HG03442 (cell line): ENCODE measurements around the gene EML6.
"Not testable (repeated sequence)": the region's sequence is repeated elsewhere in the genome, so short reads cannot be mapped to it uniquely, and the experiment has no call there.

Source experiments
- ATAC-seq: cut with Tn5 transposase; IDR thresholded peaks from one replicate; pipeline ENCODE4 v1.9.1; 2021; ENCODE audit warnings: mild to moderate bottlenecking, moderate library complexity; ENCODE audit not compliant: unreplicated experiment

The EML6 gene

DNA sequence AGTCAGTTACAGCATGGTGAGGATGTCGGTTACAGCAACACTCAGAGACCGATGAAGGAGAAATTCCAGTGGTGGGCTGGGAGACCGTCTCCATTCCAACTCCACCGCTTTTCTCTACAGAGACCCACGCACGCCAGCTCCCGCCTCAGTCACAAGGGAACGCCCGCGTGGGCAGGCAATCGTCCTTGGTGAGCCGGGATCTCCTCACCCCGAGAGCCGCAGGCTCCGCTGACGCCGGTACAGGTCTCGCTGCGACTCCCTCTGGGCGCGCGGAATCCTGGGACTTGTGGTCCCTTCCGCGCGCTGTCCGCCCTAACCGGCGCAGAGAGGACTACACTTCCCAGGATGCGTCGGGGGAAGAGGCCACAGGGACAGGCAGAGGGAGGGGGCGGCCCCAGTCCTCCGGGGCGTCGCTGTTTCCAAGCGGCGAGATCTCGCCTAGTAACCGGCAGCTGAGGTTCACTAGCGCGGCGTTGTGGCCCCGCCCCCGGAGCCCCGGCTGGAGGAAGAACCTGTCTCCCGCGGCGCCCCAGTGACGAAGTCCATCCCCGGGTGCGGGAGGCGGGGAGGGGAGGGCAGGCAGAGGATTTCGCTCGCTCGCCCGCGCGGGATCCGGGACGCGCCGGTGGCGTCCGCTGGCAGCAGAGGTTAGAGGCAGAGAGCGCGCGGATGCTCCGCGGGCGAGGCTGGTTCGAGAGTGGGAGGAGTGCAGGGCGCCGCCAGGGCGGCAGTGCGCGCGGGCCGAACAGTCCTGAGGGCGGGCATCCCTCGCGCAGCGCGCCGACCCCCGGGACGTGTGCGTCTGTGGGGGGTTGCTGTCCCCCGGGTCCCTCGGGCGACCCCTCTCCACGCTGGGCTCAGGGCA lies at the start of gene EML6:
EML6 (plus strand) TSS at position 532 of the 865 bp plus-strand sequence. CDS start 1,400 bp downstream, outside the sequence.
- ATAC-seq, result peak; percentile 99

DNA sequence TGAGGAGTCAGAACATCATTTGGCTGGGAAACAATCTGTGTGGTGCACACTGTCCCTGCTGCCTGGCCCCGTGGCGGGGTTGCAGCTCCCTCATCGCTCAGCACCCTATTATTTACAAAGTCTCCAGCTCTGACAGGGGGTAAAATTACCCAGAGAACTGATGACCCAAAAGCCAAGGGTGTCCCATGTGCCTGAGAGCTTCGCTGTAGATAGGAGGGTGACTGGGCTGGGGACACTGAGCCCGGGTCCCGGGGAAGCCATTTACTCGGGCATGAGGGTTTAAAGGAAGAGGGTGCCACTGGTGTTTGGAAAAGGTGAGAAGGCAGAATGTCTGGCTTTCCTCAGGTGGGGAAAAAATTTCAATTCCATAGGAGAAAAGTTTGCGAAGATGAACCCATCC lies 48.2 kb upstream of the EML6 start:
- no peak for ATAC-seq

DNA sequence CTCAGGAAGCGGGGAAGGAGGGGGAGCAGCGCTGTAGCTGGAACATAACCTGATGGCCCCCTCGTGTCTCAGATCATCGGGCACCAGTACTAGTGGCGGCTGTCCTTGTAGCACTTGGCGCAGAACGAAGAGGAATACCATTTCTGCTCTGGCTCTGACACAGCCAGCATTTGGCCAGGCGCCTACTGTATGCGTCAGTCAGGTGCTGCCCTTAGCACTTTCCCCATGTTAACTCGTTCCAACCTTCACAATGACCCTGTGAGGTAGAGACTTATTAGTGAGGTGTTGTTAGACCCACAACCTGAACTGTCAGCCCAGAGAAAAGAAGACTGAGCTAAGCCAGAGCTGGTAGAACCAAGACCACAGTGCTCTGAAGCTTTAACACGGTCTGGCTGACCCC lies 47.7 kb upstream of the EML6 start:
- ATAC-seq, result no peak

DNA sequence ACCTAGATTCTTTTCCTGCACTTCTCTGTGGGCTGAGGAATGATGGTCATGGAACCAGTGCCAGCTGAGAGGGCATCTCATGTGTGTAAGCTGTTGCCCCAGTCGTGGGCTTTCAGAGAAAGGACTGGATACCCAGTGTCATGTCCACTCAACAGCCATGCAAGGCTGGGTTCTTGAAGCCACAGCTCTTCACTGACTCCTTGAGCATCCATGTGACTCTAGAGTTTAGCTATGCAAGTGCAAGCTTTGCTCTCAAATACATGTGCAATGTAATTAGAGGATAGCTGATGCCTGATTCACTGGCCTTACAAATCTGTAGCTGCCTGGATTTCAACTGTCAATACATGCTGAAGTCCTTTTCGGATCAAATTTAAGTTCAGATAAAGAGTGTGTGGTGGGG lies 46.8 kb upstream of the EML6 start:
- ATAC-seq, result no peak

DNA sequence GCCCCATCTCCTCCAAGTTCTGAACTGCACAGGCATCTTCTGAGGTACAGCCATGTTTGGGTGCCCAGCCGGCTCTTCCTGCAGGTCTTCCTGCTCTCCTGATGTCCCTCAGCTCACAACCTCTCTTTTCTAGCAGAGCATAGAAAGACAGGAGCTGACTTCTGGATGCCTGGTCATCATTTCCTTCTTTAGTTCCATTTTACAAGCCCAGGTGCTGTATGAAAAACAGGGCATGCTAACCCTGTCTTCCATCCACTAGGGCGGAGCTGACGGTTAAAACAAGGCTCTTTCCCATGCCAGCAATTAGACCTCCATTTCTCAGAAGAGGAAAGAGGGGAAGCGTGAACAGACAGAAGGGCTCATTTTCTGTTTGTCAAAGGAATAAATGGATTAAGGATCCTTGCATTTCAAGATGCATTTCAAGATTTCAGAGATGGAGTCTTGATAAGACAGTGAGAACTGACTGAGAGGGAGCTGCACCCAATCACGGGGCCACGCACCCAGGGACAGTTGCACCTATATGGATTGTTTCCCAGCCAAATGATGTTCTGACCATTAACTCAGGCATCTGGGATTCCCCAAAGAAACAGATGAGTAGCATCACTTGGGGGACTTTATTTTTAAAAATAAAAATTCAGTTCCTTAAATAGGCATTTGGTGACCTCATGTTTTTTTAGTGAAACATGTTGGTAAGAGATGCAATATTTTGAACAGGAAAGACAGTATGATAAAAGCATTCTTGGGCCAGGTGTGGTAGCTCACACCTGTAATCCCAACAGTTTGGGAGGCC lies 45.8 kb upstream of the EML6 start:
- peak; percentile 27 for ATAC-seq

DNA sequence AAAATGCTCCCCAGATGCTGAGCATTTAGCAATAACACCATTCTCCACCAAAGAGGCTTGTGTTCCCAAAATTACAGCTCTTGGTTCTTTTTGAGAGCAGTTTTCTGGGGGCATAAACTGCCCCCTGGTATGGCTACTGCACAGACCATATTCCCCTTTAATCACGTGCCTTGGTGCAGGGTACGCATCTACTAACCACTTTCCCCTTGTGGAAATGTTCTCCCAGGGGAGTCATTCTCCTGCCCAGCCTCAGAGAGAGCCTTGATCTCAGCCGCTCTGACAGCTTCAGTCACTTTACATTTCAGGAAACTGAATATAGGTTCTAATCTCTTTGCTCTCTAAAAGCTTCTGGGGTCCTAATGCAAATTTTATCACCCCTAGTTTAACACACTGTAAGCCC lies 44.7 kb upstream of the EML6 start:
- ATAC-seq, result no peak

DNA sequence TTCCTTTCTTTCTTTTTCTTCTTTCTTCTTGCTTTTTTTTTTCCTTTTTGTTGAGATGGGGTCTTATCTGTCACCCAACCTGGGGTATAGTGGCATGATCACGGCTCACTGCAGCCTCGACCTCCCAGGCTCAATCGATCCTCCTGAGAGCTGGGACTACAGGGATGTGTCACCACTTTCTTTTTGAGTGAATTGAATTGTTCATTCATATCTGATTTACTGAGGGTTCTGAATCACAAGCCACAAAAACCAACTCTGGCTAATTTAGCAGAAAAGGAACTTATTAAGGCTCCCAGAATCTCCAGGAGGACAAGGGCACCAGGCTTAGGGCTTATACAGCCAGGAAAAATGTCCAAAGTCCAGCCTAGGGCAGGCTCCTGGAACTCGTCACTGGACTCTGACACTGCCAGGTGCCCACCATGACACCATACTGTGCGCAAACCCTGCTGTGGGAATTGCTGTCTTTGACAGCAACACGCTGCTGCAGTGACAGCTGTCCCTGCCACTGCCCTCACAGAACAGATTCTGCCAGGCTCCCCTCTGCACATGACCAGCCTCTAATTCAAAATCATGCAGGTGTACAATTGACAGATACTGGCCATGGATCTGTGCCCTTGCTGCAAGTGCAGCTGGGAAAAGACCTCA lies 42.9 kb upstream of the EML6 start:
- peak; percentile 78 for ATAC-seq

DNA sequence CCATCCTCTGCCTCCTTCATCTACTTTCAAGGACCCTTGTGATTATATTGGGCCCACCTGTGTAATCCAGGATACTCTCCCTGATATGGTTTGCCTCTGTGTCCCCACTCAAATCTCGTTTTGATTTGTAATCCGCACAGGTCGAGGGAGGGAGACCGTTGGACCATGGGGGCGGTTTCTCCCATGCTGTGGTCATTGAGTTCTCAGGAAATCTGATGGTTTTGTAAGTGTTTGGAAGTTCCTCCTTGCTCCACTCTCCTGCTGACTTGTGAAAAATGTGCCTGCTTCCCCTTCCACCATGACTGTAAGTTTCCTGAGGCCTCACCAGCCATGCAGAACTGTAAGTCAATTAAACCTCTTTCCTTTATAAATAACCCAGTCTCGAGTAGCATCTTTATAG lies 42.0 kb upstream of the EML6 start:
- ATAC-seq, result no peak

DNA sequence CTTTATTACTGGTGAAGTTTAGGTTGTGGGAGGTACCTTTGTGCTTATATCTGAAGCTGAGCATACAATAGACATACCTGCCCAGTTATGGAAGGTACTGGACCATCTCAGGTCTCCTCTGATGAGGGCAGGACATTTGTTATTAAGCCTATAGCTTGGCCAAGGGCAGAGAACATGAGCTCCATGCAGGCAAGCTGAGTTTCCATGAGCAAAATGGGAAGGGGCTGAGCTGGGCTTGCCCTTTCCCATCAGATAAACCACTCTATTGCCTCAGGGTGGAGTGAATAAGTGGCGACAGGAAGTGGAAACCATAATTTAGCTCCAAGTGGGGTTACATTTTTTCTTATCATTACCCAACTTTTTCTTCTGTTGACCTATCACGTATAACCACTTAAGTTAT lies 39.9 kb upstream of the EML6 start:
- no peak for ATAC-seq

DNA sequence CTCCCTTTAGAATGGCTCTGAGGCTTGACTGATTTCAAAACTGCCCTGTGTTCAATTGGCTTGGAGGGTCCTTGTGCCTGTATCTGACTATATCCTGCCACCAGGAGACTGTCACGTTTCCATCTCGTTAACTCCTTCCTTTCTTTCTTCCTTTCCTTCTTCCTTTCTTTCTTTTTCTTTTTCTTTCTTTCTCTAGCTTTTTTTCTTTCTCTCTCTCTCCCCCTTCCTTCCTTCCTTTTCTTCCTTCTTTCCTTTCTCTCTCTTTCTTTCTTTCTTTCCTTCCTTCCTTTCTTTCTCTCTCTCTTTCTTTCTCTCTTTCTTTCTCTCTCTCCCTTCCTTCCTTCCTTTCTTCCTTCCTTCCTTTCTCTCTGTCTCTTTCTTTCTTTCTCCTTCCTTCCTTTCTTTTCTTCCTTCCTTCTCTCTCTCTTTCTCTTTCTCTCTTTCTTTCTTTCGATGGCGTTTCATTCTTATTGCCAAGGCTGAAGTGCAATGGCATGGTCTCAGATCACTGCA lies 38.1 kb upstream of the EML6 start:
- no peak for ATAC-seq

DNA sequence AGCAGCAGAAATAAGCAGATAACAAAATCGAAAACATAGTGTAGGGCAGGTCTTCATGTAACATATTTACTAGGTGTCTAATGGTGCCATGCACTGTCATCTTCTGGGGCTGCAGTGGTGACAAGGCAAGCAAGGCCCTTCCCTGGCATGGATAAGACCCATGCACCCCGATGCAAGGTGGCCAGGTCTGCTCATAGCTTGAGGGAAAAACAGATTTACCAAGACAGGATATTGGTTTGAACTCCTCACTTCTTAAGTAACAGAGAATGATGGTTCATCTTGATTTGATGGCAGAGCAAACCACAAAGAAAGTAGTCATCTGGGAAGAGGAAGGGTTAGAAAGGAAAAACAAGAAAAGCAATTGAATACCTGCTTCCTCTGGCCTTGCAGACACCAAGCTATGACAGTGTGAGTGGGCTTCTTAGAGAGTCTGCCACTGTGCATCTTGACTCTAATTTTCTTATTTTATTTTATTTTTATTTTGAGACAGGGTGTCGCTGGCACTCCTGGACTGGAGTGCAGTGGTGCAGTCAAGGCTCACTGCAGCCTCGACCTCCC lies 35.8 kb upstream of the EML6 start:
- no peak for ATAC-seq

DNA sequence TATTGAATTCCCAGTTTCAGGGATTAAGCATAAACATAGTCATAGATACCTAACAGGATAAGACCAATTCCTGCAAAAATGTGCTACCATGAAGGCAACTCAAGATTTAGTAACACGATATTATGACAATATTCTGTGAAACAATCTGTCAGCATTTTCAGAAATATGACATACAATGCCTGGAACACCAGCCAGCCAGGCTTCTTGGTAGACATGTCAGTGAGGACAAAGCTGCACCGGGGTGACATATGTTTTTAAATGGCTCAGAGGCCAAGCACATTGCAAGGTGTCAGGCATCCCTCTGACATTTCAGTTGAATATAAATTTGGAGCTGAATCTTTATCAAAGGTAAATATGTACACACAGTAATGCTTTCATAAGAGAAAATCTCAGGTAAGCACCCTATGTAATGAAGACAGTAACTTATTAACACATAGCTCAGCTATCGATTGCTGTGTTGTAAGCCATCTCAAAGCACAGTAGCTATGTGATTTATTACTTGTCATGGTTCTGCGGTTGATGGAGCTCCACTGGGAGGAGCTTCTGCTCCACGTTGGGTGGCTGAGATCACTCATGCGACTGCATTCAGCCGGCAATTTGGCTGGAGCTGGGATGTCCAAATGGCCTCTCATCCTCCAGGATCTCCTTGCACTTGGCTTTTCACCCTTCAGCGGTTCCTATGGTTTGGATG lies 31.9 kb upstream of the EML6 start:
- no peak for ATAC-seq

DNA sequence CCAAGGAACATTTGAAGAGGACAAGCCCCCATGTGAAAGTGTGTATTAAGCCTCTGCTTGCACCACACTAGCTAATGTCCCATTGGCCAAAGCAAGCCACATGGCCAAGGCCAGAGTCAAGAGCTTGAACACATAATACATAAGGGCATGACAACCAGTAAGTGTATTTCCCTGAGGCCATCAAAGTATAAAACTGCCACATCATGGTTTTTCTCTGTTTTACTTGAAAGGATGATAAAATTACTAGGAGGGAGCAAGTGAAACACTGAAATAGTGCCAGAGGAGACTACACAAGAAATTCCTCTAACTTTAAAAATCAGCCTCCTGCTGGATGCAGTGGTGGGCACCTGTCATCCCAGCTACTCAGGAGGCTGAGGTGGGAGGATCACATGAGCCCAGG lies 30.9 kb upstream of the EML6 start:
- ATAC-seq, result no peak

DNA sequence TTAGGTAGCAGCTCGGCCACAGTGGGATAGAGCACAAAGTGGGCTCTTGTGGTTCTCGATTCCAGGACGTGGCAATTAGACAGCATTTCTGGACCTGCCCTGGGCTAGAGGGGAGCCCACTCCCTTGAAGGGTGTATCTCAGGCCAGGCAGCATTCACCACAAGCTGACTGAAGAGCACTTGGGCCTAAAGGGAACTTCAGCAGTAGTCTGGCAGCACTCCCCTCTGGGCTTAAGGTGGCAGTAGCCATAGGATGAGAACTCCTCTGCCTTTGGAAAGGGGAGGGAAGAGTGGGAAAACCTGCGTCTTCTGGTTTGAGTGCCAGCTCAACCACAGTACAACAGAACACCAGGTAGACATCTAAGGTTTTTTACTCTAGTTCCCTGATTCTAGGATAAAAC lies 28.1 kb upstream of the EML6 start:
- no peak for ATAC-seq

DNA sequence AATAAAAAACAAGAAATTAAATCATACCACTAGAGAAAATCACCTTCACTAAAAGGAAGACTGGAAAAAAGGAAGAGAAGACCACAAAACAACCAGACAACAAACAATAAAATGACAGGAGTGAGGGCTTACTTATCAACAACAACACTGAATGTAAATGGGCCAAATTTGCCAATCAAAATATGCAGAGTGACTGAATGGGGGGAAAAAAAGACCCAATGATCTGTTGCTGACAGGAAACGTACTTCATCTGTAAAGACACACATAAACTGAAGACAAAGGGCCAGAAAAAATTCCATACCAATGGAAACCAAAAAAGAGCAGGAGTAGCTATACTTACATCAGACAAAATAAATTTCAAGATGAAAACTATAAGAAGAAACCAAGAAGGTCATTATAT lies 25.5 kb upstream of the EML6 start:
- ATAC-seq, result no peak

DNA sequence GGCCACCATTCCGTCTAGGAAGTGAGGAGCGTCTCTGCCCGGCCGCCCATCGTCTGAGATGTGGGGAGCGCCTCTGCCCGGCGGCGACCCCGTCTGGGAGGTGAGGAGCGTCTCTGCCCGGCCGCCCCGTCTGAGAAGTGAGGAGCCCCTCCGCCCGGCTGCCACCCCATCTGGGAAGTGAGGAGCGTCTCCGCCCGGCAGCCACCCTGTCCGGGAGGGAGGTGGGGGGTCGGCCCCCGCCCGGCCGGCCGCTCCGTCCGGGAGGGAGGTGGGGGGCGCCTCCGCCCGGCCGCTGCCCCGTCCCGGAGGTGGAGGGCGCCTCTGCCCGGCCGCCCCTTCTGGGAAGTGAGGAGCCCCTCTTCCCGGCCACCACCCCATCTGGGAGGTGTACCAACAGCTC lies 24.5 kb upstream of the EML6 start:
- not testable (repeated sequence) for ATAC-seq

DNA sequence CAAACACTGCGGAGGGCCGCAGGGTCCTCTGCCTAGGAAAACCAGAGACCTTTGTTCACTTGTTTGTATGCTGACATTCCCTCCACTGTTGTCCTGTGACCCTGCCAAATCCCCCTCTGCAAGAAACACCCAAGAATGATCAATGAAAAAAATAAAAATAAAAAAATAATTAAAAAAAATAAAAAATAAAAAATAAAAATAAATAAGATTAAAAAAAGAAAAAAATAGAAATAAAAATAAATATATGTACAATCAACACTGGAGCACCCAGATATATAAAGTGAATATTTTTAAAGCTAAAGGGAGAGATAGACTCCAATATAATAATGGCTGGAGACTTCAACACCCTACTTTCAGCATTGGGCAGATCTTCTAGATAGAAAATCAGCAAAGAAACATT lies 23.8 kb upstream of the EML6 start:
- no peak for ATAC-seq

DNA sequence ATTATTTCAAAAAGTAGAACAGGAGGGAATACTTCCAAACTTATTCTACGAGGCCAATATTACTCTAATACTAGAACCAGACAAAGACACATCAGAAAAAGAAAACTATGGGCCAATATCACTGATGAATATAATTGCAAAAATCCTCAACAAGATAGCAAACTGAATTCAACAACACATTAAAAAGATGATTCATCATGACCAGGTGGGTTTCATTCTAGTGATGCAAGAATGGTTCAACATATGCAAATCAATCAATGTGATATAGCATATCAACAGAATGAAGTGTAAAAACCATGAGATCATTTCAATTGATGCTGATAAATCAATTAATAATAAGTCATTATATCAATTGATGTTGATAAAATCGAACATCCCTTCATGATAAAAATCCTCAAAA lies 22.4 kb upstream of the EML6 start:
- ATAC-seq, result no peak

DNA sequence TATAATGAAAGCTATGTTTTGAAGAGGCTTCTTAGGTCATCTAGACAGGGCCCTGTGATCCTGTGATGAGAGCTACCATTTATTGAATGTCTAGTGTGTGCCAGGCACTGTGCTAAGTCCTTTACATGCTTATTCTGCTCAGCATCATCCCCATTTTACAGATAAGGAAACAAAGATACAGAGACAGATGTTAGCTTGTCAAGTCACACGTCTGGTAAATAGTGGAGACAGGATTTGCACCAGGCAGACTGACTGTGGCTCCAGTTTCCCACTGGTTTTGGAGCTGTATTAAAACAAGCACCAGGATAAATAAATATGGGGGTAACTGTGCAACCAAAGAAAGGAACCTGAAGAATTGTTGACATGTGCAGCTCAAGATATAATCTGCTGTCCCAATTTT lies 19.2 kb upstream of the EML6 start:
- ATAC-seq, result no peak
